ENCODE measurements around the gene RBBP8NL.

RBBP8NL gene

DNA sequence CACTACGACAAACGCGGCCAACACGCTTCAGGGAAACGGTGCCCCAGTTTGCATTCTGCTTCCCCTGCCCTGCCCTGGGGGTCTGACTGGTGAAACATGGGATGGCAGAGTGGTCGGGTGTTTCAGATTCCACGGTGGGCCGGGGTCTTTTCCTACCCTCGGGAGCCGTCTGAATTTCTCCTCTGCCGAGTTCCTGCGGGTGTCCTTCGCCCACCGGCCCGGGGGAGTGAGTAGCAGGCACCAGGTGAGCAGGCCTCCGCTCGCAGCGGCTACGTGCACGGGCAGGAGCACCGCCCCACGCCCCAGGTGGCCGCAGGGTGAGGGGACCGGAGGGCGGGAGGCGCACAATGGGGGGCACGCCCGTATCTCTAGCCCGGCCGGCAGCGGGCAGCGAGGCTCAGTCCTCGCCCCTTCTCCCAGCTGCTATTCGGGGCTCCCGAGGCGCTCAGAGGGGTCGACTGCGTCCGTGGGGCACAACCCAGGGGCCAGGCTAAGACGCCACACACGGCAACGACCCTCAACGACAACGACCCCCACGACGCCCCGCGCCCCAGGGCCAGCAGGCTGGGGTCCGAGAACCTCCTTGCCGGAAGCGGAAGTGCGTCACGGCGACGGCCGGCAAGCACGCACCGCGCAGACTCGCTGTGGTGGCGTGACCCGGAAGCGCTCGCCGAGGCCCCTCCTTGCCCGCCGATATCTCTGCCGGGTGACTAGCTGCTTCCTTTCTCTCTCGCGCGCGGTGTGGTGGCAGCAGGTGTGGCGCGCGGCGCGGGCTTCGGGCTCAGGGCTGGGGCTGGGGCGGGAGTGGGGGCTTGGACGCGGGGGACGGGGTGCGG lies 40.7 kb downstream of the RBBP8NL start, which contains the start of gene RPS21:
Gene RPS21, plus strand, starts transcription at position 721 of the 836 bp plus-strand sequence. CDS start 236 bp downstream, outside the sequence.
- peak within 1 kb of the TSS; percentile 87 for H3K4me3 ChIP-seq (ENCODE audit: insufficient read depth, low read depth, low read length, poor library complexity, severe bottlenecking)
- H3K9me3 ChIP-seq (ENCODE audit: control insufficient read depth, low read length): no peaks in the 10 kb centered on the region
- peaks cover 19% of the 10 kb centered on the region for H3K4me1 ChIP-seq (ENCODE audit: control insufficient read depth, insufficient read depth, low read length, poor library complexity, severe bottlenecking)
- DNase-seq: peak; percentile 83 to 90 (median 87)
- no peaks in the 10 kb centered on the region for H3K27me3 ChIP-seq (replicated peaks; ENCODE audit: control insufficient read depth, insufficient read depth, low read length, poor library complexity, severe bottlenecking)
- H3K27ac ChIP-seq (ENCODE audit: insufficient read depth, low read length, poor library complexity, severe bottlenecking): peak within 1 kb of the TSS; percentile 94
- H3K36me3 ChIP-seq (ENCODE audit: control insufficient read depth, insufficient read depth, low read length): peaks cover 14% of the 10 kb centered on the region

DNA sequence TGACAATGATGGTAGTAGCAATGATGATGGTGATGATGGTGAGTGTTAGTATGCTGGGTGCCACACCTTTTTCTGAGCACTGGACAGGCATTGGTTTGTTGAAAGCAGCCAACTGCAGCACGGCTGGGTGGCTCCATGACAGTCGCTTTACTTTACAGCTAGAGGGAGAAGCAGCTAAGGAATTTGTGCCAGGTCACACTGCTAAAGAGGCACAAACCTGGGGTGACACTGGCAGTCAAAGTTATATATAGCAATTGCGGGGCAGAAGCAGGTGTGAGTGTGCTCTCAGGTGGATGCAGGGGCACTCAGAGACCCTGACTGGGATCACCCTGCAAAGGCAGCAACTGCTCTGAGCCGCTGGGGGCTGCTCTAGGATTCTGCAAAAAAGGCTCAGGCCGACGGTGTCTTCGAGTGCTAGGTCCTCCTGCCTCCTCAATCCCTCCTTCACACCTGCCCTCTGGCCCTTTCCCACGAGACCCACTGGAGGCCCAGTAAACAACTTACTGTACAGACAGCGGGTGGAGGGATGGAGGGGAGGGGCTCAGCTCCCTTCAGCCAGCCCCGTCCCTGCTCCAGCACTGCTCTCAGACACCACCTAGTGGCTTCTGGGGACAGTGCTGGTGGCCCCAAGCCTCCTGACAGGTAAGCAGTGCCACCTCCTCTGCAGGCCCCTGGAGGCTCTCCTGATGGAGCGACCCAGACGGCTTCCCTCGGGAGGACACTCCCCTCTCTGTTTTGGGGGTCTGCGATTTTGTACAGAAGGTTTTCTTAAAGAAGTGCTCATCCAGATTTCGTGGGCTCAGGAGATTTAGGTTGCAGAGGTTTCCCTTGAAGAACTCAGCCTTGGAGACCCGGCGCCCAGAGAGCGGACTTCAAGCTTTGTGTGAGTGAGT lies 44.8 kb downstream of the RBBP8NL start:
- no peak overlapping the region for H3K4me3 ChIP-seq (ENCODE audit: insufficient read depth, low read depth, low read length, poor library complexity, severe bottlenecking)
- H3K27ac ChIP-seq (ENCODE audit: insufficient read depth, low read length, poor library complexity, severe bottlenecking): no peak overlapping the region
- peak; percentile 53 to 65 (median 58) for DNase-seq
- H3K4me1 ChIP-seq (ENCODE audit: control insufficient read depth, insufficient read depth, low read length, poor library complexity, severe bottlenecking): peaks cover 13% of the 10 kb centered on the region
- no peaks in the 10 kb centered on the region for H3K36me3 ChIP-seq (ENCODE audit: control insufficient read depth, insufficient read depth, low read length)
- H3K27me3 ChIP-seq (replicated peaks; ENCODE audit: control insufficient read depth, insufficient read depth, low read length, poor library complexity, severe bottlenecking): no peaks in the 10 kb centered on the region
- no peaks in the 10 kb centered on the region for H3K9me3 ChIP-seq (ENCODE audit: control insufficient read depth, low read length)

DNA sequence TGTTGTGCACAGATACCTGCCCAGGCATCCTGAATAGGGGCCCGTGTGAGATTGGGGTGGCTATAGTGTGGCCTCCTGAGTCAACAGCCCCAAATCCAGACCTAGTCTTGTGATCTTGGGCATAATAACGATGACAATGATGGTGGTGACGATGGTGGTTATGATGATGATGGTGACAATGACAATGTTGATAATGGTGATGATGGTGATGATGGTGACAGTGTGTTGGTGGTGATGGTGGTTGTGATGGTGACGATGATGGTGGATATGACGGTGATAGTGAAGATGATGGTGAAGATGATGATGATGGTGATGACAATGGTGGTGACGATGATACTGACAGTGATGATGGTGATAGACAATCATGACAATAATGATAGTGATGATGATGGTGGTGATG lies 45.5 kb downstream of the RBBP8NL start:
- no peaks in the 10 kb centered on the region for H3K36me3 ChIP-seq (ENCODE audit: control insufficient read depth, insufficient read depth, low read length)

DNA sequence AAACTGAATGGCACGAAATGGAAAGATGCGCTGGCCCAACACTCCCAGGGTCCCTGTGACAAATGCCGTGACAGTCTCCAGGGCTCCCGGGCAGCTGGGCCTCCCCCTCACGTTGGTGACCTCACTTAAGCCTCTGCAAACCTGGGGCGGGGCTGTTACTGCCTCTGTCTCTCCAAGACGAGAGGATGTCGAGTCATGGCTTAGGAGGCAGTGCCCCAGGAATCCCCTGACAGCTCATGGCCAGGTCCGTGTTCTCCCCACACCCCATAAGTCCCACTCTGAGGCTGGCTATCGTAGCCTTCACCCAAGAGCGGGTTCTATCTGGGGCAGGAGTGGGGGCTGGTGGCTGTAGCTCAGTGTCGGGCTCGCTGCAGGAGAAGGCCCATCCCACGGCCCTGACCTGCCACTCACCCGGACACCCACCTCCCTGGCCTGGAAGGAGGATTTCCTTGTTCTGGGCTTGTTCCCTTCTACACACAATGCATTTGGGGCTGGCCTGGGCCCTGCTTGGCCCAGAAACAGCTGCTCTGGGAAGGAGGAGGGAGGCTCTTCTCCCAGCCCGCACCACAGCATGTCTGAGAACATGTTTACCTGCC lies 46.0 kb downstream of the RBBP8NL start:
- no peak for DNase-seq
- H3K27me3 ChIP-seq (replicated peaks; ENCODE audit: control insufficient read depth, insufficient read depth, low read length, poor library complexity, severe bottlenecking): no peaks in the 10 kb centered on the region
- no peak overlapping the region for H3K27ac ChIP-seq (ENCODE audit: insufficient read depth, low read length, poor library complexity, severe bottlenecking)
- no peak overlapping the region for H3K4me3 ChIP-seq (ENCODE audit: insufficient read depth, low read depth, low read length, poor library complexity, severe bottlenecking)
- H3K4me1 ChIP-seq (ENCODE audit: control insufficient read depth, insufficient read depth, low read length, poor library complexity, severe bottlenecking): peaks cover 8% of the 10 kb centered on the region
- H3K9me3 ChIP-seq (ENCODE audit: control insufficient read depth, low read length): no peaks in the 10 kb centered on the region
- no peaks in the 10 kb centered on the region for H3K36me3 ChIP-seq (ENCODE audit: control insufficient read depth, insufficient read depth, low read length)

More for the DNA sequence above, 45.5 kb downstream of the RBBP8NL start:
- Histone ChIP-seq H3K27me3 (replicated peaks; ENCODE audit: control insufficient read depth, insufficient read depth, low read length, poor library complexity, severe bottlenecking) (no peaks in the 10 kb centered on the region), H3K9me3 (ENCODE audit: control insufficient read depth, low read length) (no peaks in the 10 kb centered on the region), H3K4me3 (ENCODE audit: insufficient read depth, low read depth, low read length, poor library complexity, severe bottlenecking) (no peak overlapping the region), H3K4me1 (ENCODE audit: control insufficient read depth, insufficient read depth, low read length, poor library complexity, severe bottlenecking) (peaks cover 10% of the 10 kb centered on the region), H3K27ac (ENCODE audit: insufficient read depth, low read length, poor library complexity, severe bottlenecking) (no peak overlapping the region)
- no peak for DNase-seq

DNA sequence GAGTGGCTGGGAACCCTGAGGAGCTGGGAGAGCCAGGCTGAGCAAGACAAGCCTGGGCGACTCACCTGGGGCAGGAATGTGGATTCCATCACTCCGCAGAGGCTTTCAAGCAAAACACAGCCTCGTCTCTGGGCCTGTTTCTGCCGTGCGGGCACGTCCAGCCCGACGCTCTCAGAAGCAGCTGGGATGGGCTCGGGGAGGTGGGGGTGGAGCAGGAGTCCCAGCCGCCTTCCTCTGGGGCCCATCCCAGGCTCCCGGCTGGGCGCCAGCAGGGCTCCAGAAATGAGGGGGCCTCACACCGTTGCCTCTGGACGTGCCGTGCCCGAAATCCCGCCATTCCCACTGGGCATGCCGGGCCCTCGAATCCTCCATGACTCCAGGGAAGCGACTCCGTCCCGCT lies 49.1 kb downstream of the RBBP8NL start:
- H3K4me1 ChIP-seq (ENCODE audit: control insufficient read depth, insufficient read depth, low read length, poor library complexity, severe bottlenecking): no peaks in the 10 kb centered on the region
- no peak overlapping the region for H3K27ac ChIP-seq (ENCODE audit: insufficient read depth, low read length, poor library complexity, severe bottlenecking)
- H3K27me3 ChIP-seq (replicated peaks; ENCODE audit: control insufficient read depth, insufficient read depth, low read length, poor library complexity, severe bottlenecking): no peaks in the 10 kb centered on the region
- no peak overlapping the region for H3K4me3 ChIP-seq (ENCODE audit: insufficient read depth, low read depth, low read length, poor library complexity, severe bottlenecking)
- no peak for DNase-seq
- H3K36me3 ChIP-seq (ENCODE audit: control insufficient read depth, insufficient read depth, low read length): no peaks in the 10 kb centered on the region
- no peaks in the 10 kb centered on the region for H3K9me3 ChIP-seq (ENCODE audit: control insufficient read depth, low read length)

DNA sequence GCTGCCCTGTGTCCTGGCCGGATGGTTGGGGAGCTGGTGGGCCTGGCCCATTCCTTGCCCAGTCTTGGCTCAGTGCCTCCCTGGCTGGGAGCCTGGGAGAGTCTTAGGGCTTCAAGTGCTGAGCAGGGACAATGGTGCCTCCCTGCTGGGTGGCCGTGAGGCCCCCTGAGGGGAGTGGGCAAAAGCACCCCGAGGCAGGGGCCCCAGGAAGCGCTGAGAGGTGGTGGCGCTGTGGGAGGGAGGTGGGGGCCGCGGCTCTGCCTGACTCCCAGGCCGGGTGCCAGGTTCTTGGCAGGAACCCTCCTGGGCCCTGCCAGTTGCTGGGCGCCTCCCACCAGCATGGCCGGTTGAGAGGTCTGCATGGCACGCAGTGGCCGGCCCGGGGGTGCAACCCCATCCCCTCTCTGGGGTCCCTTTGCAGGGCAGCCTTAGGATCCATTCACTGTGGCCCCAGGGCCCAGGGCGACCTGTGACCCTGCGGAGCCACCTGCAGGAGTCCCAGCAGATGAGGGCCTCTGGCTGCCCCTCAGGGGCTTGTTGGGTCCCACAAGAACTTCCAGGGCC lies 49.6 kb downstream of the RBBP8NL start:
- no peaks in the 10 kb centered on the region for H3K4me1 ChIP-seq (ENCODE audit: control insufficient read depth, insufficient read depth, low read length, poor library complexity, severe bottlenecking)
- no peaks in the 10 kb centered on the region for H3K9me3 ChIP-seq (ENCODE audit: control insufficient read depth, low read length)
- no peak for DNase-seq
- no peaks in the 10 kb centered on the region for H3K36me3 ChIP-seq (ENCODE audit: control insufficient read depth, insufficient read depth, low read length)
- H3K27me3 ChIP-seq (replicated peaks; ENCODE audit: control insufficient read depth, insufficient read depth, low read length, poor library complexity, severe bottlenecking): no peaks in the 10 kb centered on the region
- H3K27ac ChIP-seq (ENCODE audit: insufficient read depth, low read length, poor library complexity, severe bottlenecking): no peak overlapping the region
- no peak overlapping the region for H3K4me3 ChIP-seq (ENCODE audit: insufficient read depth, low read depth, low read length, poor library complexity, severe bottlenecking)

DNA sequence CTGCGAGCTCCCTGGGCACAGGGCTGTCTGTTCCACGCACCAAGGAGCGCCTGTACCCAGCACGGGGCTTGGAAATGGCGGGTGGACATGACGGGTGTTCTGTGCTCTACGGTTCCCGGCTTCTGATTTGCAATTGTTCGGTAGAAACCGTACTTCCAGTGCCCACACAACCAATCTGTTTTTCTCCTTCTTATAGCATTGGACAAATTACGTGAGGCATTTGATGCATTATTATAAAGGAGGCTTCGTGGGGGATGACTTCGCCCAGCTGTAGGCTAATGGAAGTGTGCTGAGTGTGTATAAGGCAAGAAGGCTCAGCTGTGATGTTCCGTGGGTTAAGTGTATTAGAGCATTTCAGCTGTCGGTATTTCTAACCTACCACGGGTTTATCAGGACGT lies 50.3 kb downstream of the RBBP8NL start:
- no peaks in the 10 kb centered on the region for H3K4me1 ChIP-seq (ENCODE audit: control insufficient read depth, insufficient read depth, low read length, poor library complexity, severe bottlenecking)
- no peak overlapping the region for H3K4me3 ChIP-seq (ENCODE audit: insufficient read depth, low read depth, low read length, poor library complexity, severe bottlenecking)
- H3K27ac ChIP-seq (ENCODE audit: insufficient read depth, low read length, poor library complexity, severe bottlenecking): no peak overlapping the region

DNA sequence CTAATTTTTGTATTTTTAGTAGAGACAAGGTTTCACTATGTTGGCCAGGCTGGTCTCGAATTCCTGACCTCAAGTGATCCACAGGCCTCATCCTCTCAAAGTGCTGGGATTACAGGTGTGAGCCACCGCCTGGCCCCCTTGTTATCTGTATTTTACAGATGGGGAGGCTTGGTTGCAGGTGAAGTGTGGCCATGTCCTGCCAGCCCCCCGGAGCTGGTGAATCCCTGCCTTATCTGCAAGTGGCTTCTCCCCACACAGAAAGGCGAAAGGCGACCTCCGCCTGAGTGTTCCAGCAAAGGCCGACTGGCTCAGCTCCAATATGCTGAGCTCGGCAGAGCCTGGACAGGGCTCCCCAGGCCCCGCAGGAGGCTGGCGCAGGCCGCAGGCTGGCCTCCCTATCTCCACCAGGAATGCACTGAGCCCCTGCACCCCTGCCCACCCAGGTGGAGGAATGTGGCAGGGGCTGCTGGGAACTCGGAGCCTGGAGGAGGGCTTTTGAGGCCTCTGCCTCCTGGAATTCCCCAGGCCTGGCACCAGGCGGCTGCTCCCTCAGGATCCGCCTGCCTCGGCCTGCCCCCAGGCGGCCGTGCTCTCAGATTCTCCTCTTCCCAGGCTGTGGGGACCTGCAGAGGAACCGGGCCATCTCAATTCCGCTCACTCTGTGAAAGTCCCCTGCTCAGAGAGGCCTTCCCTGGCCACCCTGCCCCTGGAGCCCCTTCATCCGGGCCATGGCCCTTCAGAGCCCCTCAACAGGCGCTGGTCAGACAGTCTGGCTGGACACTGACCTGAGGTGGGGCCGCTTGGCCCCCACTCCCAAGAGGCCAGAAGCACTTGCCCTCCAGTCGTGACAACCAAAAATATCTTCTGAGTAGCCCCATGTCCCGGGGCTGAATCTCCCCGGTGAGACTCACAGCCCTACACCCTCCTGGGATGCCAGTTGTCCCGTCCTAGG lies 51.0 kb downstream of the RBBP8NL start:
- no peak for DNase-seq

More for the DNA sequence above, 50.3 kb downstream of the RBBP8NL start:
- no peaks in the 10 kb centered on the region for H3K27me3 ChIP-seq (replicated peaks; ENCODE audit: control insufficient read depth, insufficient read depth, low read length, poor library complexity, severe bottlenecking)
- H3K9me3 ChIP-seq (ENCODE audit: control insufficient read depth, low read length): no peaks in the 10 kb centered on the region
- H3K36me3 ChIP-seq (ENCODE audit: control insufficient read depth, insufficient read depth, low read length): no peaks in the 10 kb centered on the region
- no peak for DNase-seq

More for the DNA sequence above, 51.0 kb downstream of the RBBP8NL start:
- H3K36me3 ChIP-seq (ENCODE audit: control insufficient read depth, insufficient read depth, low read length): no peaks in the 10 kb centered on the region
- no peaks in the 10 kb centered on the region for H3K27me3 ChIP-seq (replicated peaks; ENCODE audit: control insufficient read depth, insufficient read depth, low read length, poor library complexity, severe bottlenecking)
- no peak overlapping the region for H3K27ac ChIP-seq (ENCODE audit: insufficient read depth, low read length, poor library complexity, severe bottlenecking)
- no peak overlapping the region for H3K4me3 ChIP-seq (ENCODE audit: insufficient read depth, low read depth, low read length, poor library complexity, severe bottlenecking)
- H3K4me1 ChIP-seq (ENCODE audit: control insufficient read depth, insufficient read depth, low read length, poor library complexity, severe bottlenecking): no peaks in the 10 kb centered on the region
- no peaks in the 10 kb centered on the region for H3K9me3 ChIP-seq (ENCODE audit: control insufficient read depth, low read length)
